ENCODE data around the gene CARD19. TPM values are rescaled to one million over a fixed set of nuclear protein-coding genes. Genes with fewer than 3 reads are reported as not detected.
A peak's percentile ranks its signal among the peaks of the same experiment; 100 is the strongest.

CARD19 gene
- total RNA-seq, 3 donors from 2014 or later, result 59.0 to 79.3 (median 62.1) TPM

GRCh38 chr9:93057703-93058354 lies 38.2 kb upstream of the CARD19 start:
- Histone ChIP-seq H3K9me3 (no peaks in the 10 kb centered on the region), H3K27ac (peak overlapping the region; percentile 26 to 62), H3K27me3 (no peaks in the 10 kb centered on the region), H3K4me1 (peaks cover 4 to 5% of the 10 kb centered on the region in 2 donors), H3K36me3 (no peaks in the 10 kb centered on the region), H3K4me3 (peak overlapping the region in 2 of 3 donors; percentile 60 to 83)
- TF ChIP-seq, protein P1, sequence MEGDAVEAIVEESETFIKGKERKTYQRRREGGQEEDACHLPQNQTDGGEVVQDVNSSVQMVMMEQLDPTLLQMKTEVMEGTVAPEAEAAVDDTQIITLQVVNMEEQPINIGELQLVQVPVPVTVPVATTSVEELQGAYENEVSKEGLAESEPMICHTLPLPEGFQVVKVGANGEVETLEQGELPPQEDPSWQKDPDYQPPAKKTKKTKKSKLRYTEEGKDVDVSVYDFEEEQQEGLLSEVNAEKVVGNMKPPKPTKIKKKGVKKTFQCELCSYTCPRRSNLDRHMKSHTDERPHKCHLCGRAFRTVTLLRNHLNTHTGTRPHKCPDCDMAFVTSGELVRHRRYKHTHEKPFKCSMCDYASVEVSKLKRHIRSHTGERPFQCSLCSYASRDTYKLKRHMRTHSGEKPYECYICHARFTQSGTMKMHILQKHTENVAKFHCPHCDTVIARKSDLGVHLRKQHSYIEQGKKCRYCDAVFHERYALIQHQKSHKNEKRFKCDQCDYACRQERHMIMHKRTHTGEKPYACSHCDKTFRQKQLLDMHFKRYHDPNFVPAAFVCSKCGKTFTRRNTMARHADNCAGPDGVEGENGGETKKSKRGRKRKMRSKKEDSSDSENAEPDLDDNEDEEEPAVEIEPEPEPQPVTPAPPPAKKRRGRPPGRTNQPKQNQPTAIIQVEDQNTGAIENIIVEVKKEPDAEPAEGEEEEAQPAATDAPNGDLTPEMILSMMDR (IDR thresholded peaks at IDR 0.05), result no peak
- TF ChIP-seq POLR2A (IDR thresholded peaks at IDR 0.05), result no peak
- DNase-seq (ENCODE audit: low spot score in 2 of 2), result no peak
- intact Hi-C loops (cut with DNase I; ENCODE audit: low total_unique reads), result no loop called here

GRCh38 chr9:93058355-93059010 lies 37.5 kb upstream of the CARD19 start, which contains the start of gene SUSD3:
Gene SUSD3 (plus strand): TSS chr9:93058701. CDS start chr9:93058743, 42 bp downstream.
- no peak for TF ChIP-seq POLR2AphosphoS5 (IDR thresholded peaks at IDR 0.05)
- TF ChIP-seq, protein P1 (IDR thresholded peaks at IDR 0.05), result no peak
- TF ChIP-seq POLR2A (IDR thresholded peaks at IDR 0.05), result no peak
- no peaks in the 10 kb centered on the region for H3K9me3 ChIP-seq
- DNase-seq (ENCODE audit: low spot score in 2 of 2), result peak; percentile 47 to 65
- H3K4me3 ChIP-seq, result peak within 1 kb of the TSS; percentile 43 to 83 (median 60)
- intact Hi-C loops (cut with DNase I; ENCODE audit: low total_unique reads), result no loop called here
- H3K36me3 ChIP-seq, result no peaks in the 10 kb centered on the region
- peaks cover 4 to 5% of the 10 kb centered on the region in 2 donors for H3K4me1 ChIP-seq
- H3K27me3 ChIP-seq, result no peaks in the 10 kb centered on the region
- H3K27ac ChIP-seq, result peak within 1 kb of the TSS; percentile 26 to 62

DNA sequence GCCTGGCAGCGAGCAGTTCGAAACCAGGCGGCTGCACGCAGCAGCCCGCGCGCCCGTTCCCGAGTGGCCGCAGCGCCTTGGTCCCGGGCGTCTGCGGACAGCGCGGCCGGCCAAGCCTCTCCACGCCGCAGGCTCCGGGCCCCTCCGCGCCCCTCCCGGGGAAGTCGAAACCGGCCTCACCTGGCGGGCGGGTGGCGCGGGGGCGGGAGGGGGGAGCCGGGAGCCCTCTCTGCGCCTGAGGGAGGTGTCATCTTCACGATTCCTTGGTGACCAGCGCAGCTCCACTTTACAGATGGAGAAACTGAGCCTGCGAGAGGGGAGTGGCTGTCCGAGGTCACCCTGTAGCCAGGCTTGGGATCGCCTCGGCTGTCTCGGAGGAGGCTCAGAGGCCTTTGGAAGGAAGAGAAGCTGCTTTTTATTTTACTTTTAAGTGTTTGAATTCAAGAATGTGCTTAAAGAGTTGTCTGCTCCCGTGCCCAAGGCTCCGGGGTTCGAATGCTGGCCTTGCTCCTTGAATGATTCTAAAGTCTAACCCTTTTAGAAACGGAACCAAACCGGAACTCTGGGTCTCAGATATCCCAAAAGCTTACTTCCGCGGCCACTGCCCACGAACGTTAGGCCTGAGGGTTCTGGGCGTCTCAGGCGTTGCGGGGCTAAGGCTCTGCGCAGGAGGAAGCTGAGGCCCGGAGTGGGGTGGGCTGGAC lies 36.9 kb upstream of the CARD19 start:
- TF ChIP-seq, protein P1 (IDR thresholded peaks at IDR 0.05), result no peak
- TF ChIP-seq POLR2A (IDR thresholded peaks at IDR 0.05) (no peak), POLR2AphosphoS5 (IDR thresholded peaks at IDR 0.05) (no peak)
- H3K9me3 ChIP-seq, result no peaks in the 10 kb centered on the region
- no peaks in the 10 kb centered on the region for H3K27me3 ChIP-seq
- H3K27ac ChIP-seq, result peak overlapping the region; percentile 26 to 62
- H3K4me3 ChIP-seq, result peak overlapping the region; percentile 43 to 83 (median 60)
- no peaks in the 10 kb centered on the region for H3K36me3 ChIP-seq
- peaks cover 4 to 5% of the 10 kb centered on the region in 2 donors for H3K4me1 ChIP-seq
- no peak for DNase-seq (ENCODE audit: low spot score in 2 of 2)
- intact Hi-C loops (cut with DNase I; ENCODE audit: low total_unique reads), result no loop called here

- Histone ChIP-seq H3K9me3 (no peaks in the 10 kb centered on the region), H3K27me3 (no peaks in the 10 kb centered on the region), H3K36me3 (no peaks in the 10 kb centered on the region), H3K27ac (peak overlapping the region; percentile 42 to 62), H3K4me1 (peaks cover 4 to 5% of the 10 kb centered on the region in 2 donors), H3K4me3 (peak overlapping the region in 2 of 3 donors; percentile 60 to 83)
- DNase-seq (ENCODE audit: low spot score in 2 of 2), result no peak
- TF ChIP-seq POLR2A (IDR thresholded peaks at IDR 0.05) (no peak), POLR2AphosphoS5 (IDR thresholded peaks at IDR 0.05) (no peak)
- TF ChIP-seq, protein P1 (IDR thresholded peaks at IDR 0.05), result no peak
- intact Hi-C loops (cut with DNase I; ENCODE audit: low total_unique reads), result loop anchor here (10.0 kb wide), 1 partner anchor 1655 kb away; no protein-coding TSS in a partner anchor
Measured at GRCh38 chr9:93059715-93060578, 36.1 kb upstream of the CARD19 start.

Measured in breast epithelium (tissue), 4 donors.